ENCODE data around the gene ASB3.

GRCh38 chr2:53701221-53701620, 85.5 kb downstream of the ASB3 start:
- no peak for TF ChIP-seq REST (IDR thresholded peaks at IDR 0.05; ENCODE audit: low read depth)
- no peak for TF ChIP-seq EP300 (IDR thresholded peaks at IDR 0.05; ENCODE audit: borderline replicate concordance)
- TF ChIP-seq RAD21 (IDR thresholded peaks at IDR 0.05; ENCODE audit: low read depth), result no peak
- TF ChIP-seq TEAD4 (IDR thresholded peaks at IDR 0.05), result no peak
- TF ChIP-seq NFIC (IDR thresholded peaks at IDR 0.05), result no peak
- no peak for TF ChIP-seq MAX (IDR thresholded peaks at IDR 0.05)
- no peak for TF ChIP-seq YY1 (IDR thresholded peaks at IDR 0.05; ENCODE audit: low read depth)
- TF ChIP-seq CREB1 (IDR thresholded peaks at IDR 0.05; ENCODE audit: low read depth), result no peak
- TF ChIP-seq TAF1 (IDR thresholded peaks at IDR 0.05; ENCODE audit: low read depth), result no peak
- TF ChIP-seq EGR1 (IDR thresholded peaks at IDR 0.05), result no peak
- TF ChIP-seq USF1 (IDR thresholded peaks at IDR 0.05), result no peak
- TF ChIP-seq TCF12 (IDR thresholded peaks at IDR 0.05; ENCODE audit: low read depth), result no peak
- TF ChIP-seq CEBPB (IDR thresholded peaks at IDR 0.05), result no peak
- no peak for TF ChIP-seq ZBTB7A (IDR thresholded peaks at IDR 0.05; ENCODE audit: low read depth)

Measured in Ishikawa (cell line).